Esophagus squamous epithelium (tissue), 5 donors: ENCODE data around the gene SHC4. TPM values are rescaled to one million over a fixed set of nuclear protein-coding genes. Genes with fewer than 3 reads are reported as not detected.

Source experiments
- DNase-seq: peaks from one replicate; lab custom pipeline; 2025; lab: John Stamatoyannopoulos, UW
- H3K27ac ChIP-seq, 4 donors: fragments of 200-600 bp; sonication (generic); one replicate each; pipeline ENCODE4 v1.5.1; 2016 to 2019; ENCODE audit warnings: mild to moderate bottlenecking in 1 of 4
- H3K27me3 ChIP-seq, 4 donors: fragments of 200-600 bp; sonication (generic); 1 replicate in 3 of 4; 2 replicates in 1 of 4; pipeline versions ENCODE4 v1.5.1 to v1.6.0; 2017 to 2021; ENCODE audit warnings: antibody characterized with exemption in 1 of 4
- H3K36me3 ChIP-seq, 3 donors: fragments of 200-600 bp; sonication (generic); one replicate each; pipeline ENCODE4 v1.5.1; 2016 to 2019
- H3K4me1 ChIP-seq, 3 donors: fragments of 200-600 bp; sonication (generic); one replicate each; pipeline ENCODE4 v1.5.1; 2017 to 2019
- H3K4me3 ChIP-seq, 4 donors: fragments of 200-600 bp; sonication (generic); 1 replicate in 3 of 4; 2 replicates in 1 of 4; pipeline ENCODE4 v1.5.1; 2016 to 2019; ENCODE audit warnings: mild to moderate bottlenecking in 2 of 4, moderate library complexity in 1 of 4
- H3K9me3 ChIP-seq, 3 donors: fragments of 200-600 bp; sonication (generic); one replicate each; pipeline ENCODE4 v1.5.1; 2016 to 2019
- CTCF ChIP-seq, 6 experiments: fragments of 450-650 bp in 4 of 6; fragments of 200-600 bp in 2 of 6; sonication (generic) in 2 of 6; IDR thresholded peaks; one replicate each; pipeline ENCODE4 v1.5.1; 2016 to 2019; ENCODE audit warnings: antibody characterized with exemption in 6 of 6, mild to moderate bottlenecking in 4 of 6, moderate library complexity in 4 of 6
- POLR2A ChIP-seq, 4 donors: fragments of 450-650 bp; IDR thresholded peaks; one replicate each; pipeline ENCODE4 v1.6.1; 2017; ENCODE audit warnings: antibody characterized with exemption in 4 of 4, mild to moderate bottlenecking in 4 of 4, moderate library complexity in 3 of 4
- WGBS, 2 donors: methylation state at CpG; one replicate each; pipeline ENCODE4 v1.1.5; 2018; 5-methylcytosine and 5-hydroxymethylcytosine counted together
- intact Hi-C: fragments of 100-400 bp; cut with DNase I; formaldehyde crosslinking; loops from one replicate; pipeline ENCODE4 v1.15.0; 2022
- total RNA-seq, 4 donors: library from RNA; depleted of rRNA; stranded (reverse); fragments of >200 nt; gene quantifications; one replicate each; pipeline ENCODE4 v1.1.0, GENCODE V29; 2016
- donor health status: DM: yes; HTN: yes; CAD: no.

Gene SHC4
- total RNA-seq, 4 donors from 2014 or later = 0.18 to 0.50 (median 0.38) TPM; not detected in 1

- no peak for DNase-seq
- Histone ChIP-seq H3K9me3 (no peaks in the 10 kb centered on the region), H3K27ac (no peak overlapping the region), H3K4me3 (no peak overlapping the region), H3K27me3 (no peaks in the 10 kb centered on the region), H3K4me1 (no peaks in the 10 kb centered on the region), H3K36me3 (no peaks in the 10 kb centered on the region)
- intact Hi-C loops = no loop called here
- TF ChIP-seq POLR2A (IDR thresholded peaks at IDR 0.05) (no peak), CTCF (IDR thresholded peaks at IDR 0.05) (no peak)
These were observed 111.8 kb downstream of the SHC4 start for GRCh38 chr15:48851956-48852355.

DNA sequence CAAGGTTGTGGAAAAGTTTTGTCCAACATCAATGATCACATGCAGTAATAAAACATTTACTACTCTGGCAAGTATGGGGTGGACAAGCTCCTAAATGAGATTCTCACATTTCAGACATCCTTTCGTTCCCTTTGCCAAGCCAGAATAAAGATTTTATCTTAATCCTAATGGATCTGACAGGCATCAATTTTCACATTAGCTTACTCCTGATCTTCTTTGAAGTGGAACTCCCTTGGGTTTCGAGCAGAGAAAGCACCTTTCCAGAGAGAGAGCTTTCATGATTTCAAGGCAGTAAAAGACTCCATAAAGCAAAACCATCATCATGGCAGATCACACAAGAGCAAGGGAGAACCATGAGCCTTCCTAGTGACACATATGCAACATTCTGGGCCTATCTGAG is 113.1 kb downstream of the SHC4 start:
- no peak overlapping the region for H3K4me3 ChIP-seq
- H3K27ac ChIP-seq = no peak overlapping the region
- H3K9me3 ChIP-seq = no peaks in the 10 kb centered on the region
- 65 to 78% methylated on average over 2 of the region's 2 CpGs for WGBS, 2 donors
- intact Hi-C loops = no loop called here
- H3K4me1 ChIP-seq = no peaks in the 10 kb centered on the region
- no peaks in the 10 kb centered on the region for H3K27me3 ChIP-seq
- no peak for DNase-seq
- TF ChIP-seq CTCF (IDR thresholded peaks at IDR 0.05) (no peak), POLR2A (IDR thresholded peaks at IDR 0.05) (no peak)
- no peaks in the 10 kb centered on the region for H3K36me3 ChIP-seq

DNA sequence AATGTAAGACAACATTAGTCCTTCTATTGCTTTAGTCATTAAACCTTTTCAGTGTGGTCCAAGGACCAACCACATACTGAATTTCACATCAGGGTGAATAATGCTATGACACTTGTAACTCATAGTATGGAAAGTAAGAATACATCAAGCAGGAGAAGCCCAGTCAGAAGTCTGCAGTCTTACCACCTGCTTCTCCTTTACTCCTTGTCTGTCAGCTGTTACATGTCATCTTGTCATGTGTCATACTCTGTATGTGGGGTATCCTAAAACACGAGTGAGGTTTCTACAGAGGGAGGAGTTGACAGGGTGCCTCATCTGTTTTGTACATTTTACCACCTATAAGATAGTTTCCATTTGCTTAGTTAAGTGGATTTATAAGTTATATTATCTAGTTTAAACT is 118.6 kb downstream of the SHC4 start:
- TF ChIP-seq POLR2A (IDR thresholded peaks at IDR 0.05) = no peak
- TF ChIP-seq CTCF (IDR thresholded peaks at IDR 0.05) = no peak
- no peak overlapping the region for H3K27ac ChIP-seq
- H3K4me1 ChIP-seq = no peaks in the 10 kb centered on the region
- H3K27me3 ChIP-seq = no peaks in the 10 kb centered on the region
- H3K4me3 ChIP-seq = no peak overlapping the region
- intact Hi-C loops = no loop called here
- 44 to 45% methylated on average over 1 of the region's 1 CpG for WGBS, 2 donors
- no peaks in the 10 kb centered on the region for H3K9me3 ChIP-seq
- no peak for DNase-seq
- no peaks in the 10 kb centered on the region for H3K36me3 ChIP-seq

GRCh38 chr15:48842501-48842900 is 121.2 kb downstream of the SHC4 start:
- DNase-seq = no peak
- Histone ChIP-seq H3K9me3 (no peaks in the 10 kb centered on the region), H3K27me3 (no peaks in the 10 kb centered on the region), H3K4me3 (no peak overlapping the region), H3K27ac (no peak overlapping the region), H3K36me3 (no peaks in the 10 kb centered on the region), H3K4me1 (no peaks in the 10 kb centered on the region)
- TF ChIP-seq POLR2A (IDR thresholded peaks at IDR 0.05) = no peak
- no peak for TF ChIP-seq CTCF (IDR thresholded peaks at IDR 0.05)
- 74 to 87% methylated on average over 6 of the region's 6 CpGs for WGBS, 2 donors
- intact Hi-C loops = no loop called here

GRCh38 chr15:48834756-48835155 is 129.0 kb downstream of the SHC4 start:
- DNase-seq = no peak
- H3K27me3 ChIP-seq = no peaks in the 10 kb centered on the region
- H3K4me1 ChIP-seq = no peaks in the 10 kb centered on the region
- 83 to 86% methylated on average over 2 of the region's 5 CpGs for WGBS, 2 donors
- H3K36me3 ChIP-seq = no peaks in the 10 kb centered on the region
- no peaks in the 10 kb centered on the region for H3K9me3 ChIP-seq
- no peak overlapping the region for H3K4me3 ChIP-seq
- intact Hi-C loops = no loop called here
- TF ChIP-seq CTCF (IDR thresholded peaks at IDR 0.05) (no peak), POLR2A (IDR thresholded peaks at IDR 0.05) (no peak)
- no peak overlapping the region for H3K27ac ChIP-seq
